Putamen (tissue), 1 donor: ENCODE data around the gene SERPINB8.
A peak's percentile ranks its signal among the peaks of the same experiment; 100 is the strongest.
"Not testable (repeated sequence)": the region's sequence is repeated elsewhere in the genome, so short reads cannot be mapped to it uniquely, and the experiment has no call there.

ENCODE experiments used
- DNase-seq: peaks from one replicate; pipeline ENCODE4 v3.0.0-alpha.2; 2016; ENCODE audit warnings: low spot score

Gene SERPINB8, protein sequence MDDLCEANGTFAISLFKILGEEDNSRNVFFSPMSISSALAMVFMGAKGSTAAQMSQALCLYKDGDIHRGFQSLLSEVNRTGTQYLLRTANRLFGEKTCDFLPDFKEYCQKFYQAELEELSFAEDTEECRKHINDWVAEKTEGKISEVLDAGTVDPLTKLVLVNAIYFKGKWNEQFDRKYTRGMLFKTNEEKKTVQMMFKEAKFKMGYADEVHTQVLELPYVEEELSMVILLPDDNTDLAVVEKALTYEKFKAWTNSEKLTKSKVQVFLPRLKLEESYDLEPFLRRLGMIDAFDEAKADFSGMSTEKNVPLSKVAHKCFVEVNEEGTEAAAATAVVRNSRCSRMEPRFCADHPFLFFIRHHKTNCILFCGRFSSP

DNA sequence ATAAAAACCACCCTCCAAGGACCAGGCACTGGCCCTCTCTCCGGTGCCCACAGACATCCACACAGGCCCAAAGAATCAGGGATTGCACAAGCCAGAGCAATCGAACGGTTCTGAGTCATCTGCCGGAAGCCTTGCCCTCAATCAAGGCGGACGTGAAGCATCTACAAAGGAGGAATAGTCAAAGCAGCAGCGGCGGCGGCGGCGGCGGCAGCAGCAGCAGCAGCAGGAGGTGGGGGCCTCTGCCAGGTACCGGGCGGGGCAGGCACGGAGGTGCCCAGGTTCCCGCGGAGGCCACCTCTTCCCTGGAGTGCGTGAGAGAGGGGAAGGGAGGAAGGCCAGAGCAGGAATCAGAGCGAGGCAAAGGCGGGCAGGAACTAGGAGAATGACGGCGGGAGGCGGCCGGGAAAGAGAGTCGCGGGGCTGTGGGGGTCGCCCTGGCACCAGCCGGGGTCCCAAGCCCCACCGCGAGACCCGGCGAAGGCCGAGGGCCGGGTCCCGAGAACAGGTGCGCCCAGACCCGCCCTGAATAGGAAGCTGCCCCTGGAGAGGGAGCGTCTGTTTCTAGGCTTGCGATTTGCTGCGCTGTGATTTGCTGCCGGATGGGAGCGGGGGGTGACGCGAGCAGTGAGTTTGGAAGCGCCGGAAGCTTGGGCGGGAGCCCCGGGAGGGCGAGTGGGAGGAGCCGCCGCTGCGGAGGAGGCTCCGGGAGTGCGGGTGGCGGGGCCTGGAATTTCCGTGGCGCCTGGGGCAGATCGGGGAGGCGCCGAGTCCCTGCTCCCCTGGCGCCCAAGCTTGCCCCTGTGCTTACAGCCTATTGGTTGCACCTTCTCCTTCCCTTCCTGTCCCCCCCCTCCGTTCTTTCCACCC lies at the start of gene SERPINB8:
TSS of gene SERPINB8 (plus strand) at position 140 of the 867 bp plus-strand sequence. CDS start 8,228 bp downstream, outside the sequence.
- DNase-seq: peak; percentile 94

DNA sequence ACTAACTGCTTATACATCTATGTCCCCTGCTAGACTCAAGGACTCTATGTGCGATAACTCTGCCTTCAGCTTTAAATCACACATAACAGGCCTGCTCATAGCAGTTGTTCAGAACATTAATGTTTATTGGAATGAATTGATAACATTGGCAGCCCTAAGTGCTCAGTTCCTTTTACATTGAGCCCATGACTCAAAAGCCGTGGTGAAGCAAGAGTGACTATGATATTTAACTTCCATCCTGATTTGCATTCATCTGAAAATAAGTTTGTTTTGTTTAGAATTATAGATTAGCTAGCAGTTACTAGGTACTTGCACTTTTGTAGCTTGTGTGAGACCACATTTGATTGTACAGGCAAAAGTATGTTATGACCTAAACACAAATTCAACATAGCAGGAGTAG lies 47.8 kb upstream of the SERPINB8 start:
- DNase-seq: no peak

DNA sequence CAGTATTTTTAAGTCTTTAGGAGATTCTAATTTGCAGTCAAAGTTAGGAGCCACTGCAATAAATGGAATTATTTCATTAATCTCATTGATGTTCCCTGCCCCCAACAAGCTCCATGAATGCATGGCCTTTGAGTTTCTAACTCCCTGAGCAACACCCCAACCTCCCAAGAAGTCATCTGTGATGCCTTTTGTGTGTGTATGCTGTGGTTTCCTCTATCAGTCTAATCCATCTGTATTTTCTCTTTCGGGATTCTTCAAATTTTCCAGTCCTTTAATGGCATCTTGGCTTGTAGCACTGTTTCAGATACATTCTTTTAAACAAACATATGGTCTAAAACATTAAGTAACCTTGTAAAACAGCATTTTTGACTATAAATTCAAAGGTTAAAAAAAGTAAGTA lies 45.3 kb upstream of the SERPINB8 start:
- no peak for DNase-seq

DNA sequence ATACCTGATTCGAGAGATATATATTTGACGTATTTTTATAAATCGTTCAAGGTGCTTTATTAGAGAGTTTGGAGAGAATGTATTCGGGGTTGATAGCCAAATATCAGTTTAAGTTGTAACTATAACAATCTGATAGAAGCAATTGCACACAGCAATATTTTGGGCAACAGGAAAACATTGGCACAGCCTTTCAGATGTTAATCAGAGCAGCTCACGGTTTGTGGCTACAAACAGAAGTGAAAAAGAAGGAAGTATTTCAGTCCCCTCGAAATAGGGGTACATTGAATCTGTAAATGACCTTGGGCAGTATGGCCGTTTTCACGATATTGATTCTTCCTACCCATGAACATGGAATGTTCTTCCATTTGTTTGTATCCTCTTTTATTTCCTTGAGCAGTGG lies 41.5 kb upstream of the SERPINB8 start:
- no peak for DNase-seq

DNA sequence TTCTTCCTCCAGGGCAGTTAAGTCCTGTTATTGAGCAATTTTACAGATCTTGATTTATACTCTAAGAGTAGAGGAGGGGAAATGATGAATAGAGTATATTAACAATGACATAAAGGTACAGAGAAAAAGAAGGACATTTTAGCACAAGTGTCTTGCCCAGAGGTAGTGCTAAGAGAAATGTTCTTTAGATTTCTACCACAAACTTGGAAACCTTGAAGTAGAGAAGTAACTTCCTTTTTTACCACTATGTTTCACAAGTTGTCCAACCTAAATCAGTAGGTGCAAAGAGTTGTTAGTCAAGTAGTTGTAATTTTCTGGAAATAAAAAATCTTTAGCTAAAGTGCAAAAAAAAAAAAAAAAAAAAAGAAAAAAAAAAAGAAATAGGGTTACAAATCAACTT lies 40.5 kb upstream of the SERPINB8 start:
- DNase-seq: not testable (repeated sequence)

DNA sequence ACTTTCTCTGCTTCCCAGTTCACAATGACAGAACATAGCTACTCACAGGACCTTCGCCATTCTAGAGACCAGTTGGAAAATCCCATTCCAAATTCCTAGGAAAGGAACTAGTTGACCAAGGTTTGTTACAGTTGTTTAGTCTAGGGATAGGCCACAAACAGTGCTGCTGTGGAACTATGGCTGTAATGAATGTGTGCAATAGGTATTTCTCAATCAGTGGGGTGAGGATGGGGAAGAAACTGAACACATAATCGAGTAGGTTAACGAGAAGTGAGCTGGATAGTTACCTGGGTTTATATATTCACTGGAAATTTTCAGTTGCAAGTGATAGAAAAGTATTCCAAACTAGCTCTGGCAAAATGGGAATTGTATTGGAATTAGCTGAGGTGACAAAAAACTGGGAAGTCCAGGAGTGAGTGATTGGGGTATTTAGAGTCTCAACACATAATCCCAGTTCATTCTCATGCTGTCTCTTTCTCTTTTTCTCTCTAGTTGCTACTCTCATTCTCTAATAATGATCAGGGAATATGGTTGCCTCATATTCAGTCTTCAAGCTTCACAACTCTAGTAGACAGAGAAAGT lies 39.0 kb upstream of the SERPINB8 start:
- no peak for DNase-seq

DNA sequence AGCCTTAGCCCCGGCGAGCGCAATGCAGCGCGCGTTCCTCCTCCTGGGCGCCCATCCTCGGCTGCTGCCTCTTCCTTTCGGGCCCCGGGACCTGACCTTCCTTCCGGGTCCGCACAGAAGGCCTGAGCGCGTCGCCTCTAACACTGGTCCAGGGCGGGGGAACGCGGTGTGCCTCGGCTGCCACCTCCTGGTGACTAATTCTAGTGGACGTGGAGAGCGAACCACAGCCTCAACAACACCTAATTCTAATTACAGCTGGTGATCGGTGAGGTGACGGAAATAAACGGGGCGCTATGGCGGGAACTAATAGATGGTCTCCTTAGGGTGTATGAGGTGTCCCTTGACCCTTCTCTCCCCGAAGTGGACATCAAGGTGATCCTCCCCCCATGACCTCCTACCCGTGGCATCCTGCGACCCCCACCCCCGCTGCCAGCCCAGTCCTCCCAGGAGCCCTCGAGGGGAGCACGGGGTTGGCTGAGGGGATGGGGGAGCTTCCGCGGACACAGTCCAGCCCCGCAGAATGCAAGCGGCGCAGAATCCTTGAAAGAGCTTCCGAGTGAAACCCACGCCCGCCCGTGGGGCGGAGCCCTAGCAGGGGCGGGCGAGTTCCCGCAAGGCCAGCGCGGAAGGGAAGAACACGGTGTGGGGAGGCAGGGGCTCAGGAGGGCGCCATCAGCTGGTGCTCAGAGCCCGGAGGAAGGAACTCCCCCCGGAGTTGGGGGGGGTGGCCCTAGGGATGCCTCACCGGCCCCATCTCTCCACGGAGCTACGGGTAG lies 33.5 kb upstream of the SERPINB8 start:
- peak; percentile 54 for DNase-seq

DNA sequence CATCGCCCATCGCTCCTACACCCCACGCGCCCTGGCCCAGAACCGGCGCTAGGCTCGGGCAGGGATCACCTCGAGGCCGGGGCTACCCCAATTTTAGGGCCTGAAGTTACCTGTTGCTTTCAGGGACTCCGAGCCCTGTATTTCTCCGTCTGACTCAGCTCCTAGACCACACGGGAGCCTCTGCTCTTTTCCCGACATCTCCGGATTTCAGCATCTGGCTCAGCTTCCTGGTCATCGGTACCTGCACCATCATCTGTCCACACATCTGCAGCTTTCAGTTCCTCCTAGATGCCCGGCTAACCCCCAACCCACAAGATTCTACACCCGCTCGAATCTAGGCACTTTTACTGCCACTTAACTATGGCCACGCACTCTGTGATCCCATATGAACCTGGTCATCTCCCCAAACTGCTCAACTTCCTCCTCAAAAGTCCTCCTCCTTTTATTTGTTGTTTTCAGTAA lies 32.9 kb upstream of the SERPINB8 start:
- no peak for DNase-seq

DNA sequence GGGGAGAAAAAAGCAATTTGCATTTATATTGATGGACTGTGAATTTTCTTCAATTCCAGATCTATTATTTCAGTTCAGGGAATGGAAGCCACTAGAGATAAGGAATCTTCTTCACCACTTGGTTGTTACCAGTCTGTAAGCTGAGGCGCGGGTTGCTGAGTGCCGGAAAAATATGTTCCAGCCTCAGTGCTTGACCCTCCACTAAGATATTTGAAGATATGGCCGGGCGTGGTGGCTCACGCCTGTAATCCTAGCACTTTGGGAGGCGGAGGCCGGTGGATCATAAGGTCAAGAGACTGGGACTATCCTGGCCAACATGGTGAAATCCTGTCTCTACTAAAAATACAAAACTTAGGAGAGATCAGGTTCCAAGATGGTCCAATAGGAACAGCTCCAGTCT lies 29.9 kb upstream of the SERPINB8 start:
- DNase-seq: no peak

DNA sequence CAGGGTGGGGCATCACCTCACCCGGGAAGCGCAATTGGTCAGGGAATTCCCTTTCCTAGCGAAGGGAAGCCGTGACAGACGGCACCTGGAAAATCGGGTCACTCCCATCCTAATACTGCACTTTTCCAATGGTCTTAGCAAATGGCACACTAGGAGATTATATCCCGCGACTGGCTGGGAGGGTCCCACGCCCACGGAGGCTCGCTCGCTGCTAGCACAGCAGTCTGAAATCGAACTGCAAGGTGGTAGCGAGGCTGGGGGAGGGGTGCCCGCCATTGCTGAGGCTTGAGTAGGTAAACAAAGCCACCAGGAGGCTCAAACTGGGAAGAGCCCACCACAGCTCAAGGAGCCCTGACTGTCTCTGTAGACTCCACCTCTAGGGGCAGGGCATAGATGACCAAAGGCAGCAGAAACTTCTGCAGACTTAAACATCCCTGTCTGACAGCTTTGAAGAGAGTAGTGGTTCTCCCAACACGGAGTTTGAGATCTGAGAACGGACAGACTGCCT lies 29.3 kb upstream of the SERPINB8 start:
- DNase-seq: not testable (repeated sequence)

DNA sequence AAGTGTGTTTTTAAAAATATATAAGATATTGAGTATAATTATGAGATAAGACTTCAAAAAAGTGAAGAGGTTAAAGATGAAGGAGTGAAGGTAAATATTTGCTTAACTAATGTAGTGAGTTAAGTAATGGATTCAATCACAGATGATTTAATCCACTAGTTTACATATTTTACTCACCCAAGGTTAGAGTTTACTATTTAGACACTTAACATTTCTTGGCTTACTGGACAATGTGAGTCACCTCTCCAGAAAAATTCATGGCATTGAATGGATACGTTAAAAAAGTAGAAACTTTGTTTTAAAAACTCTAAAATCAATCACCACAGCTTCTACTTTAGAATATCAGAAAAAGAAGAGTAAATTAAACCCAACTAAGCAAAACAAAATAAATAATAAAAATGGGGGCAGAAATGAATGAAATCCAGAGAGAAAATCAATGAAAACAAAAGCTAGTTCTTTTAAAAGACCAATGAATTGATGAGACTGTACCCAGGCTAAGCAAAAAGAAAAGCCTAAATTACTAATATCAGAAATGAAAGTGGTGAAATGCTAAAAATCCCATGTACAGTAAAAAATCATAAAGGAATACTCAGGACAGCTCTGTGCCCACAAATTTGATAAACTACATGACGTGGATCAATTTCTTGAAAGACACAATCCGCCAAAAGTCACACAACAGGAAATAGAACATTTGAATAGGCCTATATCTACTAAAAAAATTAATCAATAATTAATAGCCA lies 22.7 kb upstream of the SERPINB8 start:
- no peak for DNase-seq

DNA sequence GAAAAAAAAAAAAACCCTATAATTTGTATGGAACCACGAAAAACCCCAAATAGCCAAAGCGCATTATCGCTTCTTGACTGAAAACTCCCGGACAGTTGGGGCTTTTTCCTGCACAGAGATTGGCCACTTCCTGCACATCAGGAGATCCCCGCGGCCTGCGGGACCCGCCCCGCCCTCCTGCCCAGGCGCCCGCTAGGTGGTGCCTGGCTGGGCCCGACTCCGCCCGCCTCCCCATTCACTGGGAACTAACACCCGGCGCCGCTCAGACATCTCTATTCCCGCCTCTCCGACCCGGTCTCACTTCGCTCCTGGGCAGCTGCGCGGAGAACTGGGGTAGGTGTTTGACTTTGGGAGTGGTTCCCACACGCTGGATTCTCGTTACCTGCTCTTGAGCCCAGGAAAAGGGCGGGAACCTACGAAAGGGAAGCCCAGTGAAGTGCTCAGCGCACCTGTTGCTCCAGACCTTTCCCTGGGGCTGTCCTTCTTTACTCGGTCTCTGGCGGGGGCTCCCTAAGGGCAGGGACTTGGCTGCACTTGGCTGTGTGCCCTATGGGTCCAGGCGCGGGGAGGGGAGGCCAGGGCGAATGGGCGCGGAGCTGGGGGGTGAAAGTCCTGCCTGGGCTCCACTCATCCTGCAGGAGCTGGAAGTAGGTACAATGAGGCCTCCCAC lies 20.7 kb upstream of the SERPINB8 start, which contains the start of gene HMSD:
TSS of gene HMSD (plus strand) at position 234 of the 670 bp plus-strand sequence. CDS start 4,155 bp downstream, outside the sequence.
- peak; percentile 49 for DNase-seq

DNA sequence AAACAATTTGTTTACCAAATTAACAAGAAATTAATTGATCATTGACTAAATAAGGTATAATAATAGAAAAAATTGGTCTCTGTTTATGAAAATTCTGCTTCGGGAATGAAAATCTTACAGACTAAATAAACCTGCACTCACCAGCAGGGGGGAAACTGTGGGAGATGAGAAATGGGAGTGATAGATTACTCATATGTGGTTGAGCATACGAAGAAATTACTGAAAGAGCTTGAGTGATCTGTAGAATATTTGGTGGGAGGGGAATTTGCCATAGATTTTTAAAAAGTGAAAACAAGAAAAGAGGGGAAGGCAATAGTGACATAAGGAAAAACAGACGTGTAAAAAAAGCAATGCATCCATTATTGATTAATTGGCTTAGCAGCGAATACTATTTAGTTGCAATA lies 18.6 kb upstream of the SERPINB8 start:
- DNase-seq: no peak

DNA sequence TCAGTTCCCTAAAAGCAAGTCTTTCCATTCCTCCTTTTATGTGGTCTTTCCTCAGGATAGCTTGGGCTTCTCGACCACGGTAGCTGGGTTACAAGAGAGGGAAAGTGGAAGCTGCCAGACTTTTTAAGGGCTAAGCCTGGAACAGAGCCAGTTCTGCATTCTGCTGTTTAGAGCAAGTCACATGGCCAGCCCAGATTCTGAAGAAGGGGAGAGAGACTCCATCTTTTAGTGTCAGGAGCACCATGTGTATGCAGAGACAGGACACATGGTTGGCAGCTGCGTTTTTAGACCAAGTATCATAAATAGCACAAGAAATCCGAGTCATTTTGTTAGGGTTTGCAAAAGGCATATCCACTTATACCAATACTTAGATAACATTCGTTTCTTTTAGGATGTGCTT lies 16.1 kb upstream of the SERPINB8 start:
- DNase-seq: no peak

DNA sequence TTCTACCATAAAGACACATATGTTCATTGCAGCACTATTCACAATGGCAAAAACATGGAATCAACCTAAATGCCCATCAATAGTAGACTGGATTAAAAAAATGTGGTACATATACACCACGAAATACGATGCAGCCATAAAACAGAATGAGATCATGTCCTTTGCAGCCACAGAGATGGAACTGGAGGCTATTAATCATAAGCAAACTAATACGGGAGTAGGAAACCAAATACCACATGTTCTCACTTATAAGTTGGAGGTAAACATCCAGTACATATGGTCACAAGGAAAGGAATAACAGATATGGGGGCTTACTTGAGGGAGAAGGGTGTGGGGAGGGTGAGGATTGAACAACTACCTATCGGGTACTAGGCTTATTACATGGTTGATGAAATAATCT lies 13.1 kb upstream of the SERPINB8 start:
- no peak for DNase-seq

DNA sequence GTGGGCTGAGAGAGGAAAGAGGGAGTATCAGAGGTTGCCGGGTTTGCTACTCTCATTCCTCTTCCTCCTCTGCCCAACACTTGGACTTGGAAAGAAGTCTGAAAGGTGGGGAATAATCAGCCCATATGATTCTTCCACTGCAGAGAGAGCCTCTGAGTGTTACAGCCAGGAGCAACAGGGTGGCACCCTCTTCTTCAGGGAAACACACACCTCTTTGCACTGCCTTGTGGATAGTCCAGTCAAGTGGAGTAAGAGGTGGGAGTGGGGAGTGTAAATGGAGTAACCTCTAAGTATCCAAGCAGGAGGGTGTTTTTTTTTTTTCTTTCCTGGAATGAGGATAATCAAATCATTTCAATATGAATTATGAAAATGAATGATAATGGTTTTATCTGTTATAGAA lies 9.0 kb upstream of the SERPINB8 start:
- no peak for DNase-seq

DNA sequence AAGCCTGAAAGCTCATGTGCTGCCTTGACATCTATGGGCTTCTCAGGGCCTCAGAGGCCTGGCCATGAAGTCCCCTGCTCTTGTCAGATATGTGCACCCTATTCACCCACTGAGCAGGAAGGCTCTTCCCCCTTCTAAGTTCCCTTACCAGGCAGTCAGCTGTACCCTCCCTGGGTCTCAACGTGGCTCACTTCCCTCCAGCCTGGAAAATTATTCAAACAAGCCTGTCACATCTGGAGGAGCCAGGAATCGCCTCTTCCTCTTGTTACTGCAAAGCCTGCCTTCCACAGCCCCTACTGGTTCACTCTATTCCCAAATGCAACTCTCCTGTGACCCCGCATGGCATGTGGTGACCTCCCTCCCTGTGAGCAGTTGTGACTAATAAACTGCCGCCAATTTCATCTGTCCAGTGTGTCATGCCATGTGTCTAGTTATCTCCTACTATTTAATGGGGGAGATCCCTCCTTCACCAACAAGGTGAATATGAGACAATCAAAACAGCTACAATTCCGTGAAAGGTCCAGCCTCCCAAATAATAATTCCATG lies 8.4 kb upstream of the SERPINB8 start:
- no peak for DNase-seq

DNA sequence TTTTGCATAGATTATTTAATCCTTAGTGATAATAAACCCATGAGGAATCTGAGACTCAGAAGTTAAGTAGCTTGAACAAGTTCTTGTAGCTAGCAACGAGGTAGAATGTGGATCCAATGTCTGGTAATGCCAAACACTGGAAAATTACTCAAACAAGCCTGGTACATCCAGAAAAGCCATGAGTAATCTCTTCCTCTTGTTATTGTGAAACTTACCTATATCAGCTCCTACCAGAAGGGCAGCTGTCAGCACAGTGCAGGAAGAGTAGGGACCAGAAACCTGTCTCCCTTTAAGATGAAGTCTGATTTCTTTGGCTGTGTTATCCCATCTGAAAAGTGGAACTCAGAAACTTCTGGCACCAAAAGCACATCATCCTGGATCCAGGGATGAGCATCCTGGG lies 7.7 kb upstream of the SERPINB8 start:
- DNase-seq: no peak

DNA sequence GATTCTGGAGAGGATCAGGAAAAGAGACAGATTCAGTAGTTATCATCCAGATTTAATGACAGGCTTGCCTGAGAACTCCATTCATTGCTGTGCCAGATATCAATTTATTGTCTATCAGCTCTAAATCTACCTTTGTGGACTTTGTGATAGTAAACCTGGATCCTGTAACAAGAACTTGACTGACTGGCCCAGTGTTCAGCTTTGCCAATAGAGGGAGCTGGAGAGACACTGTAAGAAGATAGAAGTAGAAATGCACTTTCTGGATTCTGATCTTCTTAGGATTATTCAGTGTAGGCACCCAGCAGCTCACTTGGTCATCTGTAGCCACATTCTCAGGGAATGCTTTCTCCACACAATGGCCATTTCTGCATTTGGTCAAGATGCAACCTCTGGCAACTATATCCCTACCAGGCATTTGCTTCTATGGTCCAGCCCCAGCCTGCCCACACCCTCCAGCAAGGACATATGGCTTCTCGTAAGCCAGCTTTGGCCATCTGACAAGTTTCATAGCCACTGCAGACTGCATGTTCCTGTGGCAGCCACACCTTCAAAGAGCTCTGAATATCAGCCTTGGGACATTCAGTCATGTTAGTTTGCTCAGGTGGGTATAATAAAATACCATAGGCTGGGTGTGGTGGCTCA lies 6.1 kb upstream of the SERPINB8 start:
- no peak for DNase-seq
